NB4 (cell line): ENCODE data around the gene PDLIM5.

Experiments
- DNase-seq: peaks from one replicate; pipeline ENCODE4 v3.0.0; 2010; ENCODE audit warnings: low read depth
- H3K4me3 ChIP-seq: one replicate; pipeline ENCODE4 v1.5.1; 2011; ENCODE audit warnings: mild to moderate bottlenecking, low read depth, low read length, moderate library complexity
- CTCF ChIP-seq: IDR thresholded peaks from one replicate; pipeline ENCODE4 v1.5.1; 2012; ENCODE audit warnings: low read depth, low read length
- MYC ChIP-seq: IDR thresholded peaks from 2 replicates; pipeline ENCODE4 v1.6.1; 2011; ENCODE audit warnings: low read depth, low read length
- POLR2A ChIP-seq: IDR thresholded peaks from 2 replicates; pipeline ENCODE4 v1.6.1; 2011; ENCODE audit warnings: mild to moderate bottlenecking; ENCODE audit not compliant: insufficient read length; ENCODE audit errors: extremely low read depth
- TF ChIP-seq, protein P1 (sequence below): IDR thresholded peaks from 2 replicates; pipeline ENCODE4 v1.6.1; 2011; ENCODE audit warnings: low read depth, low read length

Gene PDLIM5

GRCh38 chr4:94536049-94536448 lies 84.3 kb downstream of the PDLIM5 start:
- DNase-seq = no peak
- no peak overlapping the region for H3K4me3 ChIP-seq
- no peak for TF ChIP-seq CTCF
- no peak for TF ChIP-seq MYC
- TF ChIP-seq, protein P1, sequence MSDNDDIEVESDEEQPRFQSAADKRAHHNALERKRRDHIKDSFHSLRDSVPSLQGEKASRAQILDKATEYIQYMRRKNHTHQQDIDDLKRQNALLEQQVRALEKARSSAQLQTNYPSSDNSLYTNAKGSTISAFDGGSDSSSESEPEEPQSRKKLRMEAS = no peak
- TF ChIP-seq POLR2A = no peak

DNA sequence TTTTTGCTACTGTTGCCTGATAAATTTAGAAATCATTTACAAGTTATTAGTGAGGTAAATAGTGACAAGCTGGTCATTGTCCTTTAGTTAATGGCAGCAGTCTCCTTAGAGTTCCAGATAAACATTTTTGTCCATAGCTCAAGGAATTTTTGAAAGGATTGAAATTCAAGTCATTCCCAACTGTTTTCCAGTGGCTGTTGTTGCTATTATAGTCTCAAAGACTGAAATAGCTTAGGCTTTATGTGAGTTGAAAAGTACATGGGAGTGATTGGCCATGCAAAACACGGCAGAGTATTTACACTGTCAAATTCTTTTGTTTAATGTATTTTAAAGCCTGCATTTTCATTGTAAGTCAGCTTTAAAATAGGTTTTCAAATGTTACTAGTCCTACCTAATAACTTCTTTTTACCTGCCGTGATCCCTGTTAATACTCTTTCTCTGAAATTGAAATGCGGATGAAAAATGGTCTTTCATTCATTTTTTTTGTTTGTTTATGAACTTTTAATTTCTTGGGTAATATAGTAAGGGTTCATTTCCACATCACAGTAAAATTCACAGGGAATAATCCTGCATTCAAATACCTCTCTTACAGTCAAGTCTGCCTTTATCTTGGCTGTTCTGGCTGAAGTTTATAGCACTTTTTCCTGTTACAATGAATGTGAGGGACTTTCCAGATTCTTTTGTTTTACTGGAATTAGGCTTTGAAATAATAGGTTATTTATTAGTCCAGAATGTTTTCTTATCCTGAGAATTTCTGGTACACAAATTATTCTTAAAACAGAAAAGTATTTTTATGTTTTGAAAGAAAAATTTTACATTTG lies 85.1 kb downstream of the PDLIM5 start:
- no peak overlapping the region for H3K4me3 ChIP-seq
- TF ChIP-seq MYC = no peak
- TF ChIP-seq CTCF = no peak
- TF ChIP-seq POLR2A = no peak
- TF ChIP-seq, protein P1 = no peak
- DNase-seq = no peak

GRCh38 chr4:94537921-94538628 lies 86.3 kb downstream of the PDLIM5 start:
- H3K4me3 ChIP-seq = no peak overlapping the region
- TF ChIP-seq, protein P1 = no peak
- no peak for TF ChIP-seq CTCF
- no peak for TF ChIP-seq POLR2A
- TF ChIP-seq MYC = no peak
- DNase-seq = no peak

- no peak for TF ChIP-seq CTCF
- TF ChIP-seq, protein P1 = no peak
- no peak for TF ChIP-seq MYC
- TF ChIP-seq POLR2A = no peak
- no peak overlapping the region for H3K4me3 ChIP-seq
- no peak for DNase-seq
These were observed 88.7 kb downstream of the PDLIM5 start for GRCh38 chr4:94540476-94540875.

GRCh38 chr4:94544811-94545210 lies 93.1 kb downstream of the PDLIM5 start:
- H3K4me3 ChIP-seq = no peak overlapping the region
- TF ChIP-seq MYC = no peak
- TF ChIP-seq, protein P1 = no peak
- no peak for TF ChIP-seq POLR2A
- no peak for TF ChIP-seq CTCF
- no peak for DNase-seq
